NCI-H524 treated with DMSO at 0.1 percent for 48 hours (cell line): ENCODE results near the gene RARB.

ENCODE experiments used
- DNase-seq: peaks from one replicate; lab custom pipeline; 2025; lab: John Stamatoyannopoulos, UW

Gene RARB

GRCh38 chr3:25427942-25428788, at the start of gene RARB:
RARB (plus strand) TSS chr3:25428263; CDS start chr3:25428732, 469 bp downstream.
- DNase-seq = peak; percentile 70

- no peak for DNase-seq
Measured at GRCh38 chr3:25378786-25379311, 49.2 kb upstream of the RARB start.

- DNase-seq = no peak
Measured at GRCh38 chr3:25380222-25380739, 47.8 kb upstream of the RARB start.

- DNase-seq = no peak
Measured at GRCh38 chr3:25381083-25381482, 47.0 kb upstream of the RARB start.

- no peak for DNase-seq
Measured at GRCh38 chr3:25384471-25384870, 43.6 kb upstream of the RARB start.

GRCh38 chr3:25385807-25386460, 42.1 kb upstream of the RARB start:
- DNase-seq = no peak

- DNase-seq = no peak
Measured at GRCh38 chr3:25386686-25387255, 41.3 kb upstream of the RARB start.

- DNase-seq = no peak
Measured at GRCh38 chr3:25390605-25391004, 37.5 kb upstream of the RARB start.

- DNase-seq = no peak
Measured at GRCh38 chr3:25396251-25396650, 31.8 kb upstream of the RARB start.

GRCh38 chr3:25396686-25397085, 31.4 kb upstream of the RARB start:
- no peak for DNase-seq

- DNase-seq = no peak
Measured at GRCh38 chr3:25397150-25397549, 30.9 kb upstream of the RARB start.

- no peak for DNase-seq
Measured at GRCh38 chr3:25400587-25400986, 27.5 kb upstream of the RARB start.

GRCh38 chr3:25403968-25404367, 24.1 kb upstream of the RARB start:
- no peak for DNase-seq

GRCh38 chr3:25404569-25404968, 23.5 kb upstream of the RARB start:
- DNase-seq = no peak

GRCh38 chr3:25405335-25405734, 22.7 kb upstream of the RARB start:
- DNase-seq = no peak

GRCh38 chr3:25410703-25411102, 17.4 kb upstream of the RARB start:
- DNase-seq = no peak

- DNase-seq = no peak
Measured at GRCh38 chr3:25412269-25412668, 15.8 kb upstream of the RARB start.

GRCh38 chr3:25416176-25416575, 11.9 kb upstream of the RARB start:
- no peak for DNase-seq

GRCh38 chr3:25418596-25418995, 9.5 kb upstream of the RARB start:
- no peak for DNase-seq

- no peak for DNase-seq
Measured at GRCh38 chr3:25419251-25419650, 8.8 kb upstream of the RARB start.

- DNase-seq = no peak
Measured at GRCh38 chr3:25420147-25420546, 7.9 kb upstream of the RARB start.

GRCh38 chr3:25420885-25421284, 7.2 kb upstream of the RARB start:
- no peak for DNase-seq

- DNase-seq = no peak
Measured at GRCh38 chr3:25421747-25422146, 6.3 kb upstream of the RARB start.
